ENCODE data around the gene STARD4.

Gene STARD4

DNA sequence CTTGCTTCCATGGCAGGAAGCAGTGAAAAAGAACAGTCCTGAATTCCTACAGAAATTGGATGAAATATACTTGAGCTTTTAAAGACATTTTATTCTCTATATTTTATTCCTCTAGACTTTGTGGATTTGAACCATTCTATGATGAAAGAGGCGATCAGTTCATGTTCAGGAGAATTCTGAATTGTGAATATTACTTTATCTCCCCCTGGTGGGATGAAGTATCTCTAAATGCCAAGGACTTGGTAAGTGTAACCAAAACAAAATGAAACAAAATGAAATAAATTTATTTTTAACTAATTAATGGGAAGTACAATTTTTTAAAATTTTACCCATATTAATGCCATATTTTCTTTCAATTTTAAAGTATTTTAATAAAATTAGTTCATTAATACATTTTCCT, 34.1 kb downstream of the STARD4 start:
- in situ Hi-C loops (cut with MboI; ENCODE audit: low sequenced_read_pairs): no loop called here

DNA sequence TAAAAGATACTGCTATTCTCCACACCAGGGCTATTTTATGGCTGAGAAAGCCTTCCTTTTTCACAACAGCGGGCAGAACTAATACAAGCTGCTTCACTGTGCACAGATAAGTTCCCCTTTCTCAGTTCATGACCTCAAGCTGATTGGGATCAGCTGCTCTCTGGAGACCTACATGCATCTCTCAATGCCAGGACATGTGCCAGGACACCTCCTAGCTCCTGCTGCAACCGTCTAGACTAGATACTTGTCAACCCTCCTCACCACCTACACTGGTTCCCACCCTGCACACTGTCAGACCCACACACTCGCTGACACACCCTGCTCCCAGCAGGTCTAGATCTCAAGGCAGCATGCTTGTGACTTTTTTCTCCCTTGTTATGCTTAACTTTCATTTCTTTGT, 39.8 kb downstream of the STARD4 start:
- in situ Hi-C loops (cut with MboI; ENCODE audit: low sequenced_read_pairs): no loop called here

DNA sequence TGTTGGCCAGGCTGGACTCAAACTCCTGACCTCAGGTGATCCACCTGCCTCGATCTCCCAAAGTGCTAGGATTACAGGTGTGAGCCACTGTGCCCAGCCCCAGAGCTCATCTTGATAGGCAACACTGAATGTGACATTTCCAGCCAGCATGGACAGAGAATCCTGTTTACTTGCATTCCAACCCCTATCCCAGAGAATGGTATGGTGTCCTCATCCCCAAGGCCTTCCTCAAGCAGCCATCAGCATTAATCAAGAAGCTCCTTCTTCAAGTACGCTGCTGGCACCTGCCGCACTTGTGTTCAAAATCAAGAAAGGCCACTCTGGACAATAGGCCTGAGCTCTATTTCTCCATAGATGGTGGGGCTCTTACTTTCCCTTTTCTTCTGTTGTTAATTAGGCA, 40.2 kb downstream of the STARD4 start:
- in situ Hi-C loops (cut with MboI; ENCODE audit: low sequenced_read_pairs): no loop called here

DNA sequence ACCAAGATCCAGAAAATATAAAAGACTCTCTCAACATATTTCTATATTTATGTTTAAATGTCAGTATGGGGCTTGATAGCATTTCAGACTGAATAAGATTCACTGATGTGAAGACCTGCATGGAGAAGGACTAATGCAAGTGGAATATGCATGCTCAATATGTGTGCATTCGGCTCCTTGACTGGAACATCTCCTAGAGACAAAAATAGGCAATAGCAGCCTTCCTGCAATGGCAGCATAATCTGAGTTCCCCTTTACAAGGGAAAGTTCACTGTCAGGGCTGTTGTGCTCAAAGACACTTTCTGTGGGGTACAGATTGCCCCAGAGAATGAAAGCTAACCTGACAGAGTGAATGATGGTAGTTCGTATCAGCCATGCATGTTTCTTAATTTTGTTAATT, 42.4 kb downstream of the STARD4 start:
- in situ Hi-C loops (cut with MboI; ENCODE audit: low sequenced_read_pairs): no loop called here

DNA sequence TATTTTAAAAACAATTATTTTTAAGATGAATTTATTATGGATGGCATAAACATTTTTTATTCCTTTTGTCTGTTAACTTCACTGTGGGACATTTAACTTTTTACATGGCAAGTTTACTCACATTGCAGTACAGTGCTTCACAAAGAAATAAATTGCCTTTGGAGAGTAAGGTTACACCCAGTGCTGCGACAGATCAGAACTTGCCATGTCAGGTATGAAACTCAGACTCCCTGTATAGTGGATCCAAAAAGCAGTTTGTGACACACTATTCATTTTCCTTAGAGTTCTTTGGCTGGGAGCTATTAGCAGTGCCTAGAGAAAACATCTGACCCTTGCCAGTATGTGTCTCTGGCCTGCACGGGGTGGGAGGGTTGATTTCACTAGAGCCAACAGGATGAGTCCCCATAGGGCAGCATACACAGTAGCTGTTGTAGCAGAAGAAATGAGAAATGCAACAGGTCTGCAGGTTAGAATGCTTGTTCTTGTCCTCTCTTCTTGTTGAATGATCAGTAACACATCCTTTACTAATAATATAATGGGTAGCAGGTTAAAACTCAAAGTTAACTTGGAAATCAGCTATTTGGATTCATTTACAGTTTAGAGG, 42.9 kb downstream of the STARD4 start:
- in situ Hi-C loops (cut with MboI; ENCODE audit: low sequenced_read_pairs): no loop called here

DNA sequence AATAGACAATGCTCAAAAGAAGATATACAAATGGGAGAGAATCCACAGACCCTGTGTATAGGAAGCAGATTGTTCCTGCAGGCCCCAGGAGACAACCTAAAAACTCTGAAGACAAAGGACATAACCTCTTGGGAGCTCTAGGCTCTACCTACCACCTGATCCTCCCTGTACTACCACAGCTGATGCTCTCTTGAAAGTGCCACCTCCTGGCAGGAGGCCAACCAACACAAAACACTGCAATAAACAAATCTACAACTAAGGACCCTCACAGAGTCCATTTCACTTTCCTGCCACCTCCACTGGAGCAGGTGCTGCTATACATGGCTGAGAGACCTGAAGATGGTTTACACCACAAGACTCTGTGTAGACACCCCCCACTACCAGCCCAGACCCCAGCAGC, 49.0 kb downstream of the STARD4 start:
- in situ Hi-C loops (cut with MboI; ENCODE audit: low sequenced_read_pairs): no loop called here

DNA sequence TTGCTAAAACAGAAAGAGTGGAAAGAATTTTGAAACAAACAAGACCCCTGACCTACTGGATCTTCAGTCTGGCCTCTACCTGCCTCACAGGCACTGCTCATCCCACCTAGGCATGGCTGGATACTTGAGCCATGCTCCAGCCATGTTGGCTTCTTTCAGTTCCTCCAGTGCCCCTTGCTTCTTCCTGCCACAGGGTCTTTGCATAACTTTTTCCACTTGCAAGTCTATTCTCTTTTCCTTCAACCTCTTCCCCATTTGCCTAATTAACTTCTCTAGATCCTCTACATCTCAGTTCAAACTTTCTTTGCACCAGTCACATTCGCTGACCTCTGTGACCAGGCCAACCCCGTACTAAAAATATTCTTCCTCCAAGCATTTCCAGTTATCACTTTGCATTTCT, 50.4 kb downstream of the STARD4 start:
- in situ Hi-C loops (cut with MboI; ENCODE audit: low sequenced_read_pairs): no loop called here

DNA sequence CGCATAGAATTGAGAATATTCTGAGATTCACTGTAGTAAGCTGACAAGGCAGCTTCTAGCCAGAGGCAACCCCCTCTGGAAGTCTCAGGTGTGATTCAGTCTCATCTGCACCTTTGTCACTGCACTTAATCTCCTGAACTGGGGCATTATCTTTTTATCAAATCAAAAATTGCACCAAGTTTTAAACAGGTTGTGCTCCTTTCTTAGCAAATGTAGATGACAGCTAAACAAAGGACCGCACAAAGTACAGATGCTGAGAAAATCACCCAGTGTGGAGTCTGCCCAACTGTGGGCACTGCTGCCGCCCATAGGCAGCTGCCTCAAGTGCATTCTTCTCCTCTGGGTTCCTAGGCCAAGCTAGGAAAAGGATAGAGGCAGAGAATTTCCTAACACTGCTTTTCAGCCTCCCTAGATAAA, 51.1 kb downstream of the STARD4 start:
- in situ Hi-C loops (cut with MboI; ENCODE audit: low sequenced_read_pairs): no loop called here

DNA sequence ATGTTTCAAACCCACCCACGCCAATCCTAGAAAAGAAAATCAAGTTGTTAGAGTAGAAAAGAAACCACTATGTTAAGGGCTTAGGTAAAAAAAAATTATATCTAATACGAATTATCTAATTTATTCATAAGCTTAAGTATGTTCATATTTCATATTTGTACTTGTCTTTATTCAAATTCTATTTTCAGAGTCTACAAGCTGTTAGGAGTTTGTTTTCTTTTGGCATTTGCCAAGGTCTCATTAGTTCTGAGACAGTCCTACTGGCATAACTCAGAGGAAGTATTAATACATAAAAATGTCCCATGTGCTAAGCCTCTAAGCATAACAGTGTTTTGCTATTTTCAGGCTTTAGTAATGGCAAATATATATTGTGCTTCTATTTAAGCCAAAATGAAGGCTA, 57.6 kb downstream of the STARD4 start:
- in situ Hi-C loops (cut with MboI; ENCODE audit: low sequenced_read_pairs): no loop called here

DNA sequence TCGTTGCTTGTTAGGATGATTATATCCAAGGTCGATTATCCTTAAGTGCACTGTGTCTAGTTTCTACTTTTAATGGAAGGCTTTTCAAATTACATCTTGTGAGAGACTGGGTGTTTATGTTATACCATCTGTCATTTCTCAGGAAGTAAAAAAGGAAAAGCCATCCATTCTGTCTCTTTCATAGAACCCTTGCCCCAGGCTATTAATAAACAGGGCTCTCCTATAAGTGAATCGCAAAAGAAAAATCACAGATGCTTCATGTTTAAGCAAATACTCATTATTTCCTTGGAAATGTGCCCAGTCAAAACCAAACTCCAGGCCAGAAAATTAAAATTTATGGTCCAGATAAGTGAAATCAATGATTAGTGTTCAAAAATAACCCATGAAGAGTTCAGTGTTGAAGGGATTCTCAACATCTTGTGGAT, 58.1 kb downstream of the STARD4 start:
- in situ Hi-C loops (cut with MboI; ENCODE audit: low sequenced_read_pairs): no loop called here

DNA sequence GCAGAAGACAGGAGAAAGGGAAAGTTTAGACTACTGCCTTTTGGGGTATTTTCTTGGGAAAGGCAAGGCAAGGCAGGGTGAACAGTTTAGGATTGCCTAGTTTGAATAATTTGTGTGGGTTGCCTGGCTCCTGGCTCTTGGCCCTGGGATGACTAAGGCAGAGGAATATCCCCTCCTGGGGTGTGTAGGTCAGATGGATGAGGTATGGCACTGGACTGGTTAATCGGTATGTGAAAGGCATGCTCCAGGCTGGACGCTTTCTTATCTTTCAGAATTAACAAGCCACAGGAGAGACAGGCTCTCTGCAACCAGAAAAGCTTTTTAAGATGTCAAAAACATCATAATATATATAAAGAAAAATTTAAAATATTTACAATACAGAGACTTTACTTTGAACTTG, 58.6 kb downstream of the STARD4 start:
- in situ Hi-C loops (cut with MboI; ENCODE audit: low sequenced_read_pairs): no loop called here

DNA sequence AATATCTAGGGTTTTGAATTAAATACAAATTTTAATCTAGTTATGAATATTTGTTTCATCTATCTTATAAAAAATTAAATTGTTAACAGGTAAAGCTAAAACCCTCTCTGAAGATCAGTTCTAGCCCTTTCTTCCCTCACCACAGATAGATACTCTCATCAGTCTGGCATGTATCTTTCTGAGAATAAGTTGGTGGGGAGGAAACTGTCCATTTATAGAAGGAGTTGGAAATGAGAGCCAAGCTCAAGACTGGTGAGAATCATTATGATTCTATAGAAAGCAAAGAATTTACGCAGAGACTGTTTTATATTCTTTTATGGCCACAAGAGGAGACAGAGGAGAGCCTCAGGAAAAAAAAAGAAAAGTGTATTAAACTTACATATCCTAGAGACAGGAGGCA, 59.0 kb downstream of the STARD4 start:
- in situ Hi-C loops (cut with MboI; ENCODE audit: low sequenced_read_pairs): no loop called here

DNA sequence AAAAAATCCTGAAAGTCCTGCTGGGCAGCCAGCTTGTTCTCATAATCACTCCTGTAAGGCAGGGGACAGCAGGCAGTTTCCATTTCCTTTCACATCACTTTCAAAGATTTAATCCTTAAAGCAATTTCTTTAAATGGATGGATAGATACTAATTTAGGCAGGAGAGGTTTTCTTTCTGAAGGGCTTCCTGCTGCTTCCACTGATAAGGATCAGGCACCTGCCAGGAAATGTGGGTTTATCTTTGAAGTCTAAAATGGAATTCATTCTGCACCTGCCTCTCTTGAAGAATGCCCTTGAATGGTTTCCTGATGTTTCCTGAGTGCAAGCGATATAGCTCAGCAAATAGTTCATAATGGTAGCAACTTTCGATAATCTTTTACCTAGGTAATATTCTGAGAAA, 64.5 kb downstream of the STARD4 start:
- in situ Hi-C loops (cut with MboI; ENCODE audit: low sequenced_read_pairs): no loop called here

DNA sequence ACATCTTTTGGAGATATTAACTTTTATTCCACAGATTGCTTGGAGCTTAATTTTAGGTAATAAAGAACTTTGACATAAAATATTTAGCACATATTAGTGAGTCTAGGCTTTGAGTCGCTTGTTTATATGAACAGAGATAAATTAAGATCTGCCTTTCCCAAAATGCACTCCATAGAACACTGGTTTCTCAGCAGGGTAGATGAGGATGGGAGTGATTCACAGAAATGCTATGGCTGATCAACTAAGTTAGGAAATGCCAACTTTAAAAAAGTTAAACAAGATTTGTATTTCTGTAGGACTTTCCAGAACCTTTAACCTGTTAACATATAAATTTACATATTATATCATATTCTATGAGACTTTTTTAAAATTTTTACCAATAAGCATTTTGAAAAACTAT, 65.2 kb downstream of the STARD4 start:
- in situ Hi-C loops (cut with MboI; ENCODE audit: low sequenced_read_pairs): no loop called here
